ENCODE measurements around the gene CCDC90B. TPM values are rescaled to one million over a fixed set of nuclear protein-coding genes. Genes with fewer than 3 reads are reported as not detected.
A peak's percentile ranks its signal among the peaks of the same experiment; 100 is the strongest.

Gene CCDC90B
- total and polyA plus RNA-seq, 2 of the 13 experiments (the other 11 are each of a cell fraction or from before 2014, with no cell fraction given) = 17.1 to 46.1 TPM

DNA sequence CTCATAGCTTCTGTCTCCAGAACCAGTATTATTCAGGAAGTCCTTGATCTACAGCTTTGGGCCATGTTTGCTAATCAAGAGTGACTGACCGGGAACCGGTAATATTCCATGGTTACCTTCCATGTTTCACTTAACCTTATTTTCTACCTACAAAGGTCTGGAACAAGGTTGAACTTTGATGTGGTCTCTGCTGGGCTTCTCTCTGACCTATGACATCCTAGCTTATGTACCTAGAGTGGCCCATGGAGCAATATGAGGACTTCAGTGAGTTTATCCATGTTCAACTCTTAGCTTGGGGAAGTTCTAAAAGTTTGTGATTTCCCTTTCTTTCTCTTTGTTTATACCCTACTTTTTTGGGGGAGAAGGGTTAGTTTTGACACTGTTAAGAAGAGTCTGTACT, 33.2 kb downstream of the CCDC90B start (continued):
- TF ChIP-seq GABPB1 (CRISPR knock-in tag; IDR thresholded peaks at IDR 0.05) (no peak), PITX1 (CRISPR knock-in tag; IDR thresholded peaks at IDR 0.05) (peak; percentile 45; the same call in 1 of the 2 replicates), SMARCE1 (IDR thresholded peaks at IDR 0.05; ENCODE audit: borderline replicate concordance) (no peak), ZNF75D (CRISPR knock-in tag; IDR thresholded peaks at IDR 0.05; ENCODE audit: borderline replicate concordance) (no peak), TRIM24 (CRISPR knock-in tag; IDR thresholded peaks at IDR 0.05) (no peak), SKI (IDR thresholded peaks at IDR 0.05; ENCODE audit: partially characterized antibody) (peak; percentile 32), NFIC (IDR thresholded peaks at IDR 0.05; ENCODE audit: low read length) (peak; percentile 89; the same call in 1 of the 2 replicates), SMARCC2 (IDR thresholded peaks at IDR 0.05) (no peak), ZNF879 (CRISPR knock-in tag; IDR thresholded peaks at IDR 0.05) (no peak), ZNF720 (CRISPR knock-in tag; IDR thresholded peaks at IDR 0.05) (no peak), KDM3A (CRISPR knock-in tag; IDR thresholded peaks at IDR 0.05; ENCODE audit: low read depth) (no peak), ZNF83 (CRISPR knock-in tag; IDR thresholded peaks at IDR 0.05; ENCODE audit: borderline replicate concordance) (no peak), EED (CRISPR knock-in tag; IDR thresholded peaks at IDR 0.05) (no peak), HNF4A (CRISPR knock-in tag; IDR thresholded peaks at IDR 0.05) (peak; percentile 94)
- TF ChIP-seq, protein P1, sequence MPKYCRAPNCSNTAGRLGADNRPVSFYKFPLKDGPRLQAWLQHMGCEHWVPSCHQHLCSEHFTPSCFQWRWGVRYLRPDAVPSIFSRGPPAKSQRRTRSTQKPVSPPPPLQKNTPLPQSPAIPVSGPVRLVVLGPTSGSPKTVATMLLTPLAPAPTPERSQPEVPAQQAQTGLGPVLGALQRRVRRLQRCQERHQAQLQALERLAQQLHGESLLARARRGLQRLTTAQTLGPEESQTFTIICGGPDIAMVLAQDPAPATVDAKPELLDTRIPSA (CRISPR knock-in tag; IDR thresholded peaks at IDR 0.05; ENCODE audit: borderline replicate concordance) = no peak
- TF ChIP-seq, protein P2, sequence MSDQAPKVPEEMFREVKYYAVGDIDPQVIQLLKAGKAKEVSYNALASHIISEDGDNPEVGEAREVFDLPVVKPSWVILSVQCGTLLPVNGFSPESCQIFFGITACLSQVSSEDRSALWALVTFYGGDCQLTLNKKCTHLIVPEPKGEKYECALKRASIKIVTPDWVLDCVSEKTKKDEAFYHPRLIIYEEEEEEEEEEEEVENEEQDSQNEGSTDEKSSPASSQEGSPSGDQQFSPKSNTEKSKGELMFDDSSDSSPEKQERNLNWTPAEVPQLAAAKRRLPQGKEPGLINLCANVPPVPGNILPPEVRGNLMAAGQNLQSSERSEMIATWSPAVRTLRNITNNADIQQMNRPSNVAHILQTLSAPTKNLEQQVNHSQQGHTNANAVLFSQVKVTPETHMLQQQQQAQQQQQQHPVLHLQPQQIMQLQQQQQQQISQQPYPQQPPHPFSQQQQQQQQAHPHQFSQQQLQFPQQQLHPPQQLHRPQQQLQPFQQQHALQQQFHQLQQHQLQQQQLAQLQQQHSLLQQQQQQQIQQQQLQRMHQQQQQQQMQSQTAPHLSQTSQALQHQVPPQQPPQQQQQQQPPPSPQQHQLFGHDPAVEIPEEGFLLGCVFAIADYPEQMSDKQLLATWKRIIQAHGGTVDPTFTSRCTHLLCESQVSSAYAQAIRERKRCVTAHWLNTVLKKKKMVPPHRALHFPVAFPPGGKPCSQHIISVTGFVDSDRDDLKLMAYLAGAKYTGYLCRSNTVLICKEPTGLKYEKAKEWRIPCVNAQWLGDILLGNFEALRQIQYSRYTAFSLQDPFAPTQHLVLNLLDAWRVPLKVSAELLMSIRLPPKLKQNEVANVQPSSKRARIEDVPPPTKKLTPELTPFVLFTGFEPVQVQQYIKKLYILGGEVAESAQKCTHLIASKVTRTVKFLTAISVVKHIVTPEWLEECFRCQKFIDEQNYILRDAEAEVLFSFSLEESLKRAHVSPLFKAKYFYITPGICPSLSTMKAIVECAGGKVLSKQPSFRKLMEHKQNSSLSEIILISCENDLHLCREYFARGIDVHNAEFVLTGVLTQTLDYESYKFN (CRISPR knock-in tag; conservative IDR thresholded peaks at IDR 0.05) = peak; percentile 96
- TF ChIP-seq, protein P3, sequence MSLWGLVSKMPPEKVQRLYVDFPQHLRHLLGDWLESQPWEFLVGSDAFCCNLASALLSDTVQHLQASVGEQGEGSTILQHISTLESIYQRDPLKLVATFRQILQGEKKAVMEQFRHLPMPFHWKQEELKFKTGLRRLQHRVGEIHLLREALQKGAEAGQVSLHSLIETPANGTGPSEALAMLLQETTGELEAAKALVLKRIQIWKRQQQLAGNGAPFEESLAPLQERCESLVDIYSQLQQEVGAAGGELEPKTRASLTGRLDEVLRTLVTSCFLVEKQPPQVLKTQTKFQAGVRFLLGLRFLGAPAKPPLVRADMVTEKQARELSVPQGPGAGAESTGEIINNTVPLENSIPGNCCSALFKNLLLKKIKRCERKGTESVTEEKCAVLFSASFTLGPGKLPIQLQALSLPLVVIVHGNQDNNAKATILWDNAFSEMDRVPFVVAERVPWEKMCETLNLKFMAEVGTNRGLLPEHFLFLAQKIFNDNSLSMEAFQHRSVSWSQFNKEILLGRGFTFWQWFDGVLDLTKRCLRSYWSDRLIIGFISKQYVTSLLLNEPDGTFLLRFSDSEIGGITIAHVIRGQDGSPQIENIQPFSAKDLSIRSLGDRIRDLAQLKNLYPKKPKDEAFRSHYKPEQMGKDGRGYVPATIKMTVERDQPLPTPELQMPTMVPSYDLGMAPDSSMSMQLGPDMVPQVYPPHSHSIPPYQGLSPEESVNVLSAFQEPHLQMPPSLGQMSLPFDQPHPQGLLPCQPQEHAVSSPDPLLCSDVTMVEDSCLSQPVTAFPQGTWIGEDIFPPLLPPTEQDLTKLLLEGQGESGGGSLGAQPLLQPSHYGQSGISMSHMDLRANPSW (CRISPR knock-in tag; IDR thresholded peaks at IDR 0.05; ENCODE audit: borderline replicate concordance) = no peak
- TF ChIP-seq, protein P4, sequence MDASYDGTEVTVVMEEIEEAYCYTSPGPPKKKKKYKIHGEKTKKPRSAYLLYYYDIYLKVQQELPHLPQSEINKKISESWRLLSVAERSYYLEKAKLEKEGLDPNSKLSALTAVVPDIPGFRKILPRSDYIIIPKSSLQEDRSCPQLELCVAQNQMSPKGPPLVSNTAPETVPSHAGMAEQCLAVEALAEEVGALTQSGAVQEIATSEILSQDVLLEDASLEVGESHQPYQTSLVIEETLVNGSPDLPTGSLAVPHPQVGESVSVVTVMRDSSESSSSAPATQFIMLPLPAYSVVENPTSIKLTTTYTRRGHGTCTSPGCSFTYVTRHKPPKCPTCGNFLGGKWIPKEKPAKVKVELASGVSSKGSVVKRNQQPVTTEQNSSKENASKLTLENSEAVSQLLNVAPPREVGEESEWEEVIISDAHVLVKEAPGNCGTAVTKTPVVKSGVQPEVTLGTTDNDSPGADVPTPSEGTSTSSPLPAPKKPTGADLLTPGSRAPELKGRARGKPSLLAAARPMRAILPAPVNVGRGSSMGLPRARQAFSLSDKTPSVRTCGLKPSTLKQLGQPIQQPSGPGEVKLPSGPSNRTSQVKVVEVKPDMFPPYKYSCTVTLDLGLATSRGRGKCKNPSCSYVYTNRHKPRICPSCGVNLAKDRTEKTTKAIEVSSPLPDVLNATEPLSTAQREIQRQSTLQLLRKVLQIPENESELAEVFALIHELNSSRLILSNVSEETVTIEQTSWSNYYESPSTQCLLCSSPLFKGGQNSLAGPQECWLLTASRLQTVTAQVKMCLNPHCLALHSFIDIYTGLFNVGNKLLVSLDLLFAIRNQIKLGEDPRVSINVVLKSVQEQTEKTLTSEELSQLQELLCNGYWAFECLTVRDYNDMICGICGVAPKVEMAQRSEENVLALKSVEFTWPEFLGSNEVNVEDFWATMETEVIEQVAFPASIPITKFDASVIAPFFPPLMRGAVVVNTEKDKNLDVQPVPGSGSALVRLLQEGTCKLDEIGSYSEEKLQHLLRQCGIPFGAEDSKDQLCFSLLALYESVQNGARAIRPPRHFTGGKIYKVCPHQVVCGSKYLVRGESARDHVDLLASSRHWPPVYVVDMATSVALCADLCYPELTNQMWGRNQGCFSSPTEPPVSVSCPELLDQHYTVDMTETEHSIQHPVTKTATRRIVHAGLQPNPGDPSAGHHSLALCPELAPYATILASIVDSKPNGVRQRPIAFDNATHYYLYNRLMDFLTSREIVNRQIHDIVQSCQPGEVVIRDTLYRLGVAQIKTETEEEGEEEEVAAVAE (CRISPR knock-in tag; IDR thresholded peaks at IDR 0.05; ENCODE audit: borderline replicate concordance) = no peak

Measured in HepG2 (cell line).